ENCODE data around the gene CAMK1D. TPM values are rescaled to one million over a fixed set of nuclear protein-coding genes. Genes with fewer than 3 reads are reported as not detected.
"Not testable (repeated sequence)": the region's sequence is repeated elsewhere in the genome, so short reads cannot be mapped to it uniquely, and the experiment has no call there.

The CAMK1D gene
- total RNA-seq, 1 experiment from 2014 or later: 6.0 TPM

GRCh38 chr10:12351889-12352288 lies 2.5 kb downstream of the CAMK1D start:
- Histone ChIP-seq H3K79me2 (ENCODE audit: low read depth) (peaks cover 44% of the 10 kb centered on the region), H3F3A (ENCODE audit: insufficient read depth, low read depth) (peaks cover 19% of the 10 kb centered on the region; the same call in 1 of the 2 replicates), H3K27ac (no peak overlapping the region), H3K4me3 (peak overlapping the region; percentile 90; the same call in 1 of the 2 replicates), H2AFZ (no peak overlapping the region), H3K9me3 (ENCODE audit: insufficient read depth, low read depth) (no peaks in the 10 kb centered on the region), H3K36me3 (ENCODE audit: low read depth) (no peaks in the 10 kb centered on the region), H4K20me1 (ENCODE audit: insufficient read depth) (no peaks in the 10 kb centered on the region; the same call in 1 of the 2 replicates), H3K27me3 (ENCODE audit: insufficient read depth, low read depth) (no peaks in the 10 kb centered on the region), H3K9me2 (ENCODE audit: insufficient read depth) (no peaks in the 10 kb centered on the region), H3K4me2 (peak overlapping the region; percentile 94), H3K4me1 (replicated peaks; ENCODE audit: insufficient read depth) (peaks cover 22% of the 10 kb centered on the region)
- intact Hi-C loops (cut with micrococcal nuclease; ENCODE audit: unreplicated experiment): loop anchor here (2.0 kb wide), 1 partner anchor 359 kb away; no protein-coding TSS in a partner anchor
- POLR2A ChIA-PET (ENCODE audit: unreplicated experiment): no interaction called here
- BruUV-seq (replicated peaks): no TSS peak
- TF ChIP-seq EZH2 (IDR thresholded peaks at IDR 0.05; ENCODE audit: low read depth) (no peak), CTCF (conservative IDR thresholded peaks at IDR 0.05) (no peak)
- CTCF ChIA-PET: no interaction called here
- no peak for DNase-seq

- BruUV-seq (replicated peaks): no TSS peak
- TF ChIP-seq EZH2 (IDR thresholded peaks at IDR 0.05; ENCODE audit: low read depth): no peak
- no peak for TF ChIP-seq CTCF (conservative IDR thresholded peaks at IDR 0.05)
- Histone ChIP-seq H3K27me3 (ENCODE audit: insufficient read depth, low read depth) (no peaks in the 10 kb centered on the region), H4K20me1 (ENCODE audit: insufficient read depth) (no peaks in the 10 kb centered on the region; the same call in 1 of the 2 replicates), H3K4me3 (no peak overlapping the region), H3K27ac (no peak overlapping the region), H3K9me2 (ENCODE audit: insufficient read depth) (no peaks in the 10 kb centered on the region), H3K36me3 (ENCODE audit: low read depth) (no peaks in the 10 kb centered on the region), H2AFZ (no peak overlapping the region), H3K9me3 (ENCODE audit: insufficient read depth, low read depth) (no peaks in the 10 kb centered on the region), H3K4me1 (replicated peaks; ENCODE audit: insufficient read depth) (peaks cover 13% of the 10 kb centered on the region), H3K79me2 (ENCODE audit: low read depth) (peaks cover 44% of the 10 kb centered on the region), H3F3A (ENCODE audit: insufficient read depth, low read depth) (peaks cover 7% of the 10 kb centered on the region; the same call in 1 of the 2 replicates), H3K4me2 (peak overlapping the region; percentile 4; the same call in 1 of the 2 replicates)
- ChIA-PET POLR2A (ENCODE audit: unreplicated experiment) (no interaction called here), CTCF (interaction anchor here (0.6 kb wide), 1 partner anchor 47 kb away, joined by 4 read pairs; no protein-coding TSS in a partner anchor)
- intact Hi-C loops (cut with micrococcal nuclease; ENCODE audit: unreplicated experiment): no loop called here
- DNase-seq: no peak
Measured at GRCh38 chr10:12353399-12354242, 4.3 kb downstream of the CAMK1D start.

GRCh38 chr10:12354696-12355095 lies 5.3 kb downstream of the CAMK1D start:
- H3F3A ChIP-seq (ENCODE audit: insufficient read depth, low read depth); H2AFZ ChIP-seq; H3K9me3 ChIP-seq (ENCODE audit: insufficient read depth, low read depth); POLR2A ChIA-PET (ENCODE audit: unreplicated experiment); BruUV-seq (replicated peaks); H4K20me1 ChIP-seq (ENCODE audit: insufficient read depth); H3K4me2 ChIP-seq; H3K36me3 ChIP-seq (ENCODE audit: low read depth); DNase-seq; H3K27me3 ChIP-seq (ENCODE audit: insufficient read depth, low read depth); H3K9me2 ChIP-seq (ENCODE audit: insufficient read depth); H3K27ac ChIP-seq; intact Hi-C loops (cut with micrococcal nuclease; ENCODE audit: unreplicated experiment); H3K4me3 ChIP-seq: not testable (repeated sequence)
- H3K4me1 ChIP-seq (replicated peaks; ENCODE audit: insufficient read depth): peaks cover 12% of the 10 kb centered on the region
- H3K79me2 ChIP-seq (ENCODE audit: low read depth): peaks cover 44% of the 10 kb centered on the region
- CTCF ChIA-PET: interaction anchor here (0.6 to 0.7 kb wide), 2 partner anchors 302 to 1870 kb away, joined by 3 to 7 read pairs; no protein-coding TSS in a partner anchor

Measured in PC-9 (cell line).